ENCODE measurements around the gene ZDHHC14. TPM values are rescaled to one million over a fixed set of nuclear protein-coding genes. Genes with fewer than 3 reads are reported as not detected.

Gene ZDHHC14
- total and polyA plus RNA-seq, 2 of the 8 experiments (the other 6 are each of a cell fraction or from before 2014, with no cell fraction given) = 2.9 to 5.3 TPM

- TF ChIP-seq JUN (IDR thresholded peaks at IDR 0.05; ENCODE audit: low read depth, low read length) (no peak), EP300 (IDR thresholded peaks at IDR 0.05; ENCODE audit: borderline replicate concordance in 1 of 2, low read depth in 2 of 2, low read length in 2 of 2) (no peak), RXRA (IDR thresholded peaks at IDR 0.05; ENCODE audit: insufficient read depth, low read depth, low read length) (no peak), SIN3A (conservative IDR thresholded peaks at IDR 0.05 in 1 of 2, IDR thresholded peaks at IDR 0.05 in 1 of 2; ENCODE audit: low read depth in 1 of 2, low read length in 2 of 2) (no peak), CBX5 (IDR thresholded peaks at IDR 0.05; ENCODE audit: low read depth, low read length) (no peak), PHF8 (conservative IDR thresholded peaks at IDR 0.05; ENCODE audit: low read depth, low read length) (no peak)
Measured at GRCh38 chr6:157668713-157669112, 287.7 kb downstream of the ZDHHC14 start (continued).
